Parathyroid adenoma (tissue), 2 donors: ENCODE measurements around the gene KIF11.

Experiments
- H2AFZ ChIP-seq: fragments of 300-600 bp; sonication (generic); one replicate; pipeline ENCODE4 v1.7.0; 2017; ENCODE audit warnings: antibody characterized with exemption, mild to moderate bottlenecking
- H3K27ac ChIP-seq: fragments of 300-600 bp; sonication (generic); one replicate; pipeline ENCODE4 v1.7.0; 2017
- H3K27me3 ChIP-seq: fragments of 300-600 bp; sonication (generic); one replicate; pipeline ENCODE4 v1.7.0; 2017; ENCODE audit warnings: low read length; ENCODE audit not compliant: control insufficient read depth, insufficient read depth
- H3K36me3 ChIP-seq: fragments of 300-600 bp; sonication (generic); one replicate; pipeline ENCODE4 v1.7.0; 2017; ENCODE audit warnings: low read length; ENCODE audit not compliant: control insufficient read depth, insufficient read depth
- H3K4me1 ChIP-seq: fragments of 300-600 bp; sonication (generic); one replicate; pipeline ENCODE4 v1.7.0; 2017; ENCODE audit warnings: control low read depth
- H3K4me2 ChIP-seq: fragments of 300-600 bp; sonication (generic); one replicate; pipeline ENCODE4 v1.7.0; 2017; ENCODE audit warnings: low read length
- H3K4me3 ChIP-seq: fragments of 300-600 bp; sonication (generic); one replicate; pipeline ENCODE4 v1.7.0; 2017; ENCODE audit warnings: low read depth, low read length
- H3K79me2 ChIP-seq: fragments of 300-600 bp; sonication (generic); one replicate; pipeline ENCODE4 v1.7.0; 2017; ENCODE audit warnings: control low read depth
- H3K9ac ChIP-seq: fragments of 300-600 bp; sonication (generic); one replicate; pipeline ENCODE4 v1.7.0; 2017; ENCODE audit warnings: mild to moderate bottlenecking
- H3K9me3 ChIP-seq: fragments of 300-600 bp; sonication (generic); one replicate; pipeline ENCODE4 v1.7.0; 2017; ENCODE audit warnings: low read length; ENCODE audit not compliant: control insufficient read depth
- TF ChIP-seq, protein P1 (sequence below): fragments of 300-600 bp; sonication (generic); IDR thresholded peaks from one replicate; pipeline ENCODE4 v1.7.0; 2017; ENCODE audit warnings: antibody characterized with exemption, mild to moderate bottlenecking
- donor health status: primary hyperparathyroidism.

Gene KIF11

DNA sequence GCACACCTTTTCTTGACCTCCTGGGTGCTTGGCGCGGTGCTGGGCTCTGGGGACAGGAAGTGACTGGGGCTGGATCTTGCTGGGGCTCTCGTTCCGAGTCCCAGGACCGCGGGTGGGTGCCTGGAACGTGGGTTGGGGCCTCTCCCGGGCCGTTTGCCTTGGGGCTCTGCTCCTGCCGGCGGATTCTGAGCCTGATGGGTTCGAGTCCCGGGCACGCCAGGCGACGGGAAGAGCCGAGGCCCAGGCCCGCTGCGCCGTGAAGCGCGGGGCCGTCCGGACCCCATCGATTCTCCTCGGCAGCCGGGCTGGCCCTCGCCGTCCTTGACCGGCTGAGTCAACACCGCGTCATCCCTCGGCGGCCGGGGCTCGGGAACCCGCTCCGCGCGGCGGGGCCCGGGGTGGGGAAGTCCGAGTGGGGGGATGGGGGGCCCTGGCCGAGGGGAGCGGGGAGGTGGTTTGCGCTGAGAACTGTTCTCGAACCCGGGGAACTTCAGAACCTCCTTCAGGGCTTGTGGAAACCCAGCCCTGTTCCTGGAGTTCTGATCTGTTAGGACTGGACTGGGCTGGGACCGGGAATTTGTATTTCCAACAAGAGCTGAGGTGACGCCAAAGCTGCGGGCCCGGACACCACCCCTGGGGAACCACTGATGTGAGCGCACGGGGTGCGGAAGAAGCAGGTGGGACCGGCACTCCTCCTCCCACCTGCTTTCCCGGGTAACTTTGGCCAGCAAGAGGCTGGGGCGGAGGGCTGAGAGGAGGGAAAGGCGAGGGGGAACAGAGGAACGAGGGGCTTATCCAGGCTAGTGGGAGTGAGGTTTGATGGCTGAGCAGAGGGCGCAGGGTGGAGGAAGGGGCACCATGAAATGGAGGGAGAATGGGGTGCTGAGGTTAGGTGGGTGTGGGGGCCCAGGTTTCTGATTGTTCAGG is 103.0 kb downstream of the KIF11 start:
- Histone ChIP-seq H3K4me2 (no peak overlapping the region), H3K4me1 (peaks cover 7% of the 10 kb centered on the region), H3K9me3 (no peaks in the 10 kb centered on the region), H3K9ac (no peak overlapping the region), H3K36me3 (no peaks in the 10 kb centered on the region), H2AFZ (peak overlapping the region; percentile 44), H3K4me3 (no peak overlapping the region), H3K27me3 (peaks cover 6% of the 10 kb centered on the region), H3K27ac (no peak overlapping the region), H3K79me2 (no peaks in the 10 kb centered on the region)
- TF ChIP-seq, protein P1, sequence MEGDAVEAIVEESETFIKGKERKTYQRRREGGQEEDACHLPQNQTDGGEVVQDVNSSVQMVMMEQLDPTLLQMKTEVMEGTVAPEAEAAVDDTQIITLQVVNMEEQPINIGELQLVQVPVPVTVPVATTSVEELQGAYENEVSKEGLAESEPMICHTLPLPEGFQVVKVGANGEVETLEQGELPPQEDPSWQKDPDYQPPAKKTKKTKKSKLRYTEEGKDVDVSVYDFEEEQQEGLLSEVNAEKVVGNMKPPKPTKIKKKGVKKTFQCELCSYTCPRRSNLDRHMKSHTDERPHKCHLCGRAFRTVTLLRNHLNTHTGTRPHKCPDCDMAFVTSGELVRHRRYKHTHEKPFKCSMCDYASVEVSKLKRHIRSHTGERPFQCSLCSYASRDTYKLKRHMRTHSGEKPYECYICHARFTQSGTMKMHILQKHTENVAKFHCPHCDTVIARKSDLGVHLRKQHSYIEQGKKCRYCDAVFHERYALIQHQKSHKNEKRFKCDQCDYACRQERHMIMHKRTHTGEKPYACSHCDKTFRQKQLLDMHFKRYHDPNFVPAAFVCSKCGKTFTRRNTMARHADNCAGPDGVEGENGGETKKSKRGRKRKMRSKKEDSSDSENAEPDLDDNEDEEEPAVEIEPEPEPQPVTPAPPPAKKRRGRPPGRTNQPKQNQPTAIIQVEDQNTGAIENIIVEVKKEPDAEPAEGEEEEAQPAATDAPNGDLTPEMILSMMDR: no peak

DNA sequence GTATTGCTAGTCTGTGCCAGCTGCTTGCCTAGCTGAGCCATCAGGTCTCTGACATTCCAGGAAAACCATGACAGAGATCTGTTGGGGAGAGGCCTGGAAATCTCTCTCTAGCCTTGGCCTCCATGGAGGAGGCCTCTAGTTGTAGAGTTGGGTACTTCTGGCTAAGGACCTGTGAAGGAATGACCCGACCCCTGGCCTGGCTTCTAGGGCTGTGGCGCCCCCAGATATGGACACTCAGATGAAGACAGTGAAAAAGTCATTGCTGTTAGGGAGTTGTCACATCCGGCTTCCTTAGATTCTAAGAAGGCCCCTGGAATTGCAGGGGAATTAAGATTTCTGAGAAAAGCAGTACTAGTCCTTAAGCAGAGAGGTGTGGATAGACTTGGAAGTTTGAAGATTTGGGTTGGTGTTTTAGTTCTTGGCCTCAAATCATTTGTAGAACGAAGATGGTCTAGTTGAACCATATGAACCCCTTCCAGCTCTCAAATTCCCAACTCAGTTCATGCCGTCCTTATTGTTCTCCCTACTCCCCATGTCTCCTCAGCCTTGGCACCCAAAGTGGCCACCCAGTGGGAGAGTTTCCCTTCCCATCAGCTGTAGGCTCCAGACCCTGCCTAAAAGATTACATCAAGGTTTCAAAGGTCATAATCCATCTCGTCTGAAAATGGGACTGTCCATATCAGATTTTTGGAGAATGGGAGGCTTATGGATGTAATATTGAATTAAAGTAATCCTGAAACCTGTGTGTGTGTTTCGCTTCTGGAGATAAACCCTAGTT is 103.9 kb downstream of the KIF11 start:
- Histone ChIP-seq H3K4me3 (no peak overlapping the region), H3K9me3 (no peaks in the 10 kb centered on the region), H3K4me1 (peaks cover 7% of the 10 kb centered on the region), H3K36me3 (no peaks in the 10 kb centered on the region), H2AFZ (no peak overlapping the region), H3K27me3 (peaks cover 9% of the 10 kb centered on the region), H3K4me2 (no peak overlapping the region), H3K79me2 (no peaks in the 10 kb centered on the region), H3K9ac (no peak overlapping the region), H3K27ac (no peak overlapping the region)
- TF ChIP-seq, protein P1: no peak

DNA sequence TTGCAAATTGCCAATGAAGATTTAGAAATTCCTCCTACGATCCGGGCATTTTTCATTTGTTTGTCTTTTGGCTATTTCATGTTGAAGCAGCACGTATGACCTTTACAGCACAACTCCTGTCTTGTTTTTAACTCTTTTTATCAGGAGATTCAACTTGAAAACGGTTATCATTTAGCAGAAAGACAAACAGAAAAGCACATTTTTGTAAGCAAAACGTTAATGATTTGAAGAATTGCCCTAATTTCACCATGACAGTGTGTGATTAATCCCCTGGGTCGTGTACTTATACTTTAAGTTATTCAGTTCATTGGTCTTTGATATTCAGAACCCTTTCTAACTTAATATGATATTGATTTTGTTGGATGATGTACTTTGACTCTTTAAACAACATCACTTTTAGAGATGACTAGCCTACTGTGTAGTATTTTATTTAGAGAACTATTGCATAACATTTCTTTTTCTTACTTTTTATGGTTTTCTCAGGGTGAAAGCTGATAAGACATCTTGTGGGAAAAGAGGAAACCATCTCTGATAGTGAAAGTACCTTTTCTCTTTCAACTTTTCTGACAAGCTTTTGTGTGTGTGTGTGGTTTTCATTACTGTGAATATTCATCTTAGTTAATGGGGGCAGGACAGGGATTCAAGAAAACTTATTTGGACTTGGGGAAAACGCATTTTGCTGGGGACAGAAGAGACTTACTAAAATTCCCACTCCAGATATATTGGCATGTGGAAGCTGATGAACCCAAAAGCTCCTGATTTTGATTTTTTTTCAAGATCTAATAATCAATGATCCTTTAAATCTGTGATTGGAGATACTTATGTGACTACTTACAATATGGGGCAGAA is 105.0 kb downstream of the KIF11 start:
- Histone ChIP-seq H3K4me2 (no peak overlapping the region), H3K79me2 (no peaks in the 10 kb centered on the region), H2AFZ (peak overlapping the region; percentile 18), H3K9ac (no peak overlapping the region), H3K27ac (no peak overlapping the region), H3K36me3 (no peaks in the 10 kb centered on the region), H3K4me1 (peaks cover 7% of the 10 kb centered on the region), H3K4me3 (no peak overlapping the region), H3K27me3 (peaks cover 9% of the 10 kb centered on the region), H3K9me3 (no peaks in the 10 kb centered on the region)
- TF ChIP-seq, protein P1: no peak

DNA sequence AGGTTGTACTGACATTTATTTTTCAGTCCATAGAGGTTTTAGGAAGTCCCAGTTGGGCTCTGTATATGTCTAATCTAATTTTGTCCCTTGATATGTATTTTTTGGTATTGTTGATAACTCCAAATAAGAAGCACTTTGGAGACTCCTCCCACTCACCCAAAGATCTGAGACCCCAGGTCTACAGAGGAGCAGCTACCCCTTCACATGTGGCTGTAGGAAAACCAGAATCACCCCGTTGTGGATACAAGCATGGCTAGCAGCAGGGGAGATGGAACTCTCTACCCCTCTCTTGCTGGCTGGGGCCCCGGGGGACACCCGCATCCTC is 106.2 kb downstream of the KIF11 start:
- Histone ChIP-seq H3K4me1 (peaks cover 7% of the 10 kb centered on the region), H3K27me3 (peaks cover 2% of the 10 kb centered on the region), H3K9ac (no peak overlapping the region), H3K27ac (no peak overlapping the region), H2AFZ (peak overlapping the region; percentile 74), H3K36me3 (no peaks in the 10 kb centered on the region), H3K4me2 (peak overlapping the region; percentile 68), H3K9me3 (no peaks in the 10 kb centered on the region), H3K4me3 (peak overlapping the region; percentile 51), H3K79me2 (no peaks in the 10 kb centered on the region)
- TF ChIP-seq, protein P1: no peak
